ENCODE measurements around the gene TNS3.
"Not testable (repeated sequence)": the region's sequence is repeated elsewhere in the genome, so short reads cannot be mapped to it uniquely, and the experiment has no call there.

The TNS3 gene

GRCh38 chr7:47602272-47603004 is 20.5 kb upstream of the TNS3 start:
- DNase-seq = no peak

GRCh38 chr7:47601881-47602249 is 20.0 kb upstream of the TNS3 start:
- no peak for DNase-seq

GRCh38 chr7:47601119-47601880 is 19.4 kb upstream of the TNS3 start:
- no peak for DNase-seq

- DNase-seq = no peak
These were observed 18.5 kb upstream of the TNS3 start for GRCh38 chr7:47600199-47601118.

GRCh38 chr7:47597379-47597778 is 15.5 kb upstream of the TNS3 start:
- DNase-seq = no peak

GRCh38 chr7:47596502-47597202 is 14.7 kb upstream of the TNS3 start:
- no peak for DNase-seq

GRCh38 chr7:47594406-47594805 is 12.5 kb upstream of the TNS3 start:
- DNase-seq = no peak

- no peak for DNase-seq
These were observed 10.0 kb upstream of the TNS3 start for GRCh38 chr7:47591655-47592572.

- DNase-seq = no peak
These were observed 9.3 kb upstream of the TNS3 start for GRCh38 chr7:47591089-47591654.

GRCh38 chr7:47590215-47590614 is 8.3 kb upstream of the TNS3 start:
- not testable (repeated sequence) for DNase-seq

GRCh38 chr7:47588704-47589225 is 6.9 kb upstream of the TNS3 start:
- DNase-seq = no peak

- no peak for DNase-seq
These were observed 6.1 kb upstream of the TNS3 start for GRCh38 chr7:47587976-47588375.

GRCh38 chr7:47587351-47587750 is 5.4 kb upstream of the TNS3 start:
- no peak for DNase-seq

GRCh38 chr7:47586925-47587324 is 5.0 kb upstream of the TNS3 start:
- DNase-seq = no peak

- DNase-seq = not testable (repeated sequence)
These were observed 4.3 kb upstream of the TNS3 start for GRCh38 chr7:47586161-47586670.

GRCh38 chr7:47584536-47584895 is 2.6 kb upstream of the TNS3 start:
- no peak for DNase-seq

GRCh38 chr7:47583739-47584535 is 2.0 kb upstream of the TNS3 start:
- DNase-seq = no peak

- DNase-seq = no peak
These were observed 1.1 kb upstream of the TNS3 start for GRCh38 chr7:47582764-47583738.

GRCh38 chr7:47581438-47581803 is 490 bp downstream of the TNS3 start:
- no peak for DNase-seq
